AG04449 (cell line): ENCODE measurements around the gene PRDM16.

ENCODE experiments used
- CTCF ChIA-PET: fragments of 350-600 bp; formaldehyde crosslinking; extraction: SDS; loops from one replicate; lab custom pipeline; 2021; ENCODE audit warnings: antibody characterized with exemption; lab: Yijun Ruan, JAX
- POLR2A ChIA-PET: fragments of 400-600, 350-600 bp; formaldehyde crosslinking; extraction: SDS; loops from one replicate; lab custom pipeline; 2020; ENCODE audit warnings: antibody characterized with exemption, inconsistent platforms; lab: Yijun Ruan, JAX
- DNase-seq: peaks from one replicate; pipeline ENCODE4 v3.0.0-alpha.2; 2010; ENCODE audit warnings: low read depth, low spot score
- H3K4me3 ChIP-seq: 2 replicates; pipeline ENCODE4 v1.5.1; 2011; ENCODE audit warnings: low read depth, mild to moderate bottlenecking, control low read depth, low read length
- TF ChIP-seq, protein P1 (sequence below): IDR thresholded peaks from one replicate; pipeline ENCODE4 v1.5.1; 2011; ENCODE audit warnings: mild to moderate bottlenecking, moderate library complexity, low read length, control low read depth, inconsistent platforms; ENCODE audit not compliant: insufficient read depth; ENCODE audit errors: missing control alignments

PRDM16 gene

DNA sequence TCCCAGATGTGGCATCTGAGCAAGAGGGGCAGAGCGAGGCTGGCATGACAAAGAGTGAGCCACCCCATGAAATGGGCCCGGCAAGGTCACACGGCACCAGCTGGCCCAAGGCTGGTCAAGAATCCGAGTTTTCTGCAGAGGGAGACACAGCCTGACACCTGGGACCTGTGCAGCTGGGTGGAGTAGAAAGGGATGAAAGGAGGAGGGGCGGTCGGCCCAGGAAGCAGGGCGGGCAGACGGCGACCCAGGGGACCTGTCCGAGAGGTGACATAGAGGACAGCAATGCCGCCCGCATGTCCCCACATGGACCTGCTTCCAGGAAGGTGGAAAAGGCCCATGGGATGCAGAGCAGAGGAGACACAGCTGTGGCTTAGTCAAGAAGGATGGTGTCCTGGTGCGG is 137.7 kb downstream of the PRDM16 start:
- TF ChIP-seq, protein P1, sequence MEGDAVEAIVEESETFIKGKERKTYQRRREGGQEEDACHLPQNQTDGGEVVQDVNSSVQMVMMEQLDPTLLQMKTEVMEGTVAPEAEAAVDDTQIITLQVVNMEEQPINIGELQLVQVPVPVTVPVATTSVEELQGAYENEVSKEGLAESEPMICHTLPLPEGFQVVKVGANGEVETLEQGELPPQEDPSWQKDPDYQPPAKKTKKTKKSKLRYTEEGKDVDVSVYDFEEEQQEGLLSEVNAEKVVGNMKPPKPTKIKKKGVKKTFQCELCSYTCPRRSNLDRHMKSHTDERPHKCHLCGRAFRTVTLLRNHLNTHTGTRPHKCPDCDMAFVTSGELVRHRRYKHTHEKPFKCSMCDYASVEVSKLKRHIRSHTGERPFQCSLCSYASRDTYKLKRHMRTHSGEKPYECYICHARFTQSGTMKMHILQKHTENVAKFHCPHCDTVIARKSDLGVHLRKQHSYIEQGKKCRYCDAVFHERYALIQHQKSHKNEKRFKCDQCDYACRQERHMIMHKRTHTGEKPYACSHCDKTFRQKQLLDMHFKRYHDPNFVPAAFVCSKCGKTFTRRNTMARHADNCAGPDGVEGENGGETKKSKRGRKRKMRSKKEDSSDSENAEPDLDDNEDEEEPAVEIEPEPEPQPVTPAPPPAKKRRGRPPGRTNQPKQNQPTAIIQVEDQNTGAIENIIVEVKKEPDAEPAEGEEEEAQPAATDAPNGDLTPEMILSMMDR = no peak
- ChIA-PET CTCF (no interaction called here), POLR2A (no interaction called here)
- no peak overlapping the region for H3K4me3 ChIP-seq
- DNase-seq = no peak

DNA sequence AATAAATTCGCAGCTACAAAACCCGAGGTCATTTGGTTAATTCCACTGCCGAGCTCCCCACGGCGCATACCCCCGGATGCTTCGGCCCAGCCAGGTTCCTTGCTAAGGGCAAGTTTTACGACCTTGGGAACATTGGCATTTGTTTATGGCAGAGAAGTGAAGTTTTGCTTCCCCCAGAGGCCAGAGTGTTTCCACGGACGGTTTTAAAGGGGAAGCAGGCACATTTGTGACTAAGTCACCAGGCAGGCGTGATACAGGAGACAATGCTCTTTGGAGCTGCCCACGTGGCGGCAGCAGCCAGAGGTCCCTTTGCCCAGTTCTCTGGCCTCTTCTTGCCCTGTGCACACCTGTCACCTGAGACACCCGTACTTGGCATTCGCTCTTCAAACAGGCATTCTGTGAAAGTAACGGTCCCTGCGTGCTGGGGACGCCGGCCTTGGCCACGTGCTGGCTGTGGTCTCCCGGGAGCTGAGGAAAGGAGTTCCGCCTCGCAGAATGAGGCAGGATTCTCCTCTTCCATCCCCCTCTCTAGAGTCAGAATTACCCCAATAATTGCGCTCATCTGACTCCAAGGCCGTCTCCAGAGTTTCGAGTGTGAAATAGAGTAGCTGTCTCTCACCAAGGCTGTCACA is 138.3 kb downstream of the PRDM16 start:
- TF ChIP-seq, protein P1 = no peak
- CTCF ChIA-PET = no interaction called here
- POLR2A ChIA-PET = no interaction called here

DNA sequence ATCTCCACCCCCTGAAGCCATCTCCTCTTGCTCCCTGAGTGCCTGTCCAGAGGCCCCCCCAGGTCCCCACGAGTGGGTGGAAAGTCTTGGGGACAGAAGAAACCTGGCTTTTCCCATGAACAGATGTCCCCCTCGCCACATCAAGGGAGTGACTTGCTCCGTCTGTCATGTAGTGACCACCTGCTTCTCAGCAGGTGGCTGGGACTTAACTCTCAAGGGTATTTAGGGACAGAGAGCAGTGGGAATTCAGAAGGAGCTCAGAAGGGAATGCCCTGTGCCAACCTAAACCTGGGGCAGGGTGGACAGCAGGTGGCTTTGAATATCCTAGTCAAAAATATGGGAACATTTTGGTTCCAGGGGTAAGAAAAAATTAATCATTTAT is 139.8 kb downstream of the PRDM16 start:
- ChIA-PET POLR2A (no interaction called here), CTCF (no interaction called here)
- DNase-seq = no peak
- TF ChIP-seq, protein P1 = no peak
- H3K4me3 ChIP-seq = no peak overlapping the region

More for the DNA sequence above, 138.3 kb downstream of the PRDM16 start:
- no peak overlapping the region for H3K4me3 ChIP-seq
- DNase-seq = no peak

DNA sequence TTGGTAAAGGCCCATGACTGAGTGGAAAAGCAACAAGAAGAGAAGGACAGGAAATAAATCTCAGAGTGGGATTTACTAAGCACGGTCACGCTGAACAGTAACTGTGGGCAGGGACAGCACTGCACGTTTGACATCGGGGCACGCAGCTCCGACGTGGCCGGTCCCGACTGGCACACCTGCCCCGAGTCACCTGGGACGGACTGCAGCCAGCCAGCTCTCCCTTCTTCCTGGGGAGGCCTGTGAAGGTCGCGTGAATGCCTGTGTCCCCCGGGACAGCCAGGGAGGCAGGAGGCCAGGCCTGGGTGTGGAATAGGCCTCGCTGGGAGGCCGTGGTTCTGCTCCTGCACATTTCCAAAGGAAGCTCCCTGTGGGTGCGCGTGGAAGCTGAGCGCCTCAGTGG is 140.2 kb downstream of the PRDM16 start:
- TF ChIP-seq, protein P1 = no peak
- H3K4me3 ChIP-seq = no peak overlapping the region
- POLR2A ChIA-PET = no interaction called here
- DNase-seq = no peak
- CTCF ChIA-PET = no interaction called here

DNA sequence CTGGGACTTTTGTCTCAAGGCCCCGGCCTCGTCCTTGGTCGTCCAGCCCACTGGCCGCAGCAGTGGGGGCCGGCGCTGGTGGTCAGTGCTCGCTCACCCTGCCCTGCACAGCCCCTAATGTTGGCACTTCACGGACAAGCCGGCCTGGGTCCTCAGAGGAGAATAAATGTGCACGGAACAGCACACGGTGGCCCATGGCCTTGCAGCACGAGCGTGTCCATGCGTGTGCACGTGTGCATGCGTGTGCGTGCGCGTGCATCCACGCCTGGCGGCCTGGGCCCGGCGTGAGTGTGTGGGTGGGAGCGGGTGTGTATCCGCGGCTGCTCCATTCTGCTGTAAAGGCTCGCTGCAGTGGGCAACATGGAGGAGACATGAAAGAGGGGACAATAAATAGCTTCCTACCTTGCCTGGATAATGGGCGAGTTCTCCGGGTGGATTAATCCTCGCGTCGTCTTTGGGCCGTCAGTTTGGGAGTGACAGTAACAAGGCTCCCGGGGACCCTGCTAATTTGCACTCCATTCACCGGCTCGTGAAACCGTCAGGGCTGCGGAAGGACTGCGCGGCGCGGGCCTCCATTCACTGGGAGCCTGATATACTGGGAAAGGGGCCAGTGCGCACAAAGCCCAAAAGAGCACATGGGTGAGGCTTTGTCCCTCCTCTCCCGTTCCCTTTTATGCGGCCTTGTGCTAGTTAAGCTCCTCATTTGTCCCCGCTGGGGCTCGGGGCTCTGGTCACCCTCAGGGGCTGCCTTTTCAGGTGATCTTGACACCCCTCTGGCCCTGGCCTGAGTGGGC is 142.8 kb downstream of the PRDM16 start:
- no peak overlapping the region for H3K4me3 ChIP-seq
- TF ChIP-seq, protein P1 = no peak
- CTCF ChIA-PET = no interaction called here
- POLR2A ChIA-PET = no interaction called here
- DNase-seq = no peak

DNA sequence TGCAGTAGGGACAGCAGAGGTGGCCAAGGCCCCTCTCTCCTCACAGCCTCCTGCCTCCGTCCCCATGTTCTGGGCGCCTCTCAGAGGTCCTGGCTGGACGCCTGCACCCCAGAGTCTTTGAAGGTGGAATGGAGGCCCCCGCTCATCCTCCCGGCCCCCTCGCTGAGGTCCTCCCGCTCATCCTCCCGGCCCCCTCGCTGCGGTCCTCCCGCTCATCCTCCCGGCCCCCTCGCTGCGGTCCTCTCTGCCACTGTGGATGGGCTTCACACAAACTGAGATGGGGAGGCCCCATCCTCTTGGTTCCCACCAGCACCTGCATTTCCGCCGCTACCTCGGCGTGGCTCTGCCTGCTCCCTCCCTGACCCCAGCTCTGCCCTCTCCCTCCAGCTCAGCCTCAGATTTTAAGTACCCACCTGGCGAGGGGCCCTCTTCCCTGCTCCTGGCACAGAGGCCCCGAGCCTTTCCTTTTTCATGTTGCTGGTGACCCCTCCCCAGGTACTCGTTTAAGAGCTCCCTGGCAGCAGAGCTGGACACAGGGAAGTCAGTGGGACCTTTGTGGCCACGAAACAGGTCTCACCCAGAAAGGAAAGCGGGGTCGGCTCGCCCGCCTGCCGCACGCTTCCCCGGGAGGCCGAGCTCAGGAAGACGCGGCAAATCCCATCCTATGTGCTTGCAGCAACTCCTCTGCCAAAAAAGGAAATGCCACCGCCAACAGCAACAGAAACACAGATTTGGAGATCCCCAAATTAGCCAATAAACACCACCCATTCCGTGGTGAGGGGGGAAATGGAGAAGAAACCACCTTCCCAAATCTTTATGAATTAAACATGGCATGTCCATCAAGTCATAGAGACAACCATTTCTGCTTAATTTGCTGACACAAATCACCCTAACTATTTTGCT is 143.7 kb downstream of the PRDM16 start:
- no peak for DNase-seq
- TF ChIP-seq, protein P1 = no peak
- CTCF ChIA-PET = no interaction called here
- no peak overlapping the region for H3K4me3 ChIP-seq
- POLR2A ChIA-PET = no interaction called here
